GM23338 (cell line): ENCODE results near the gene SLC29A4. TPM values are rescaled to one million over a fixed set of nuclear protein-coding genes. Genes with fewer than 3 reads are reported as not detected.

ENCODE experiments used
- ATAC-seq: fragments of 200-7000 bp; cut with Tn5 transposase; 3 replicates; pipeline ENCODE4 v1.9.1; 2020
- DNase-seq: peaks from one replicate; pipeline ENCODE4 v3.0.0-alpha.2; 2015; ENCODE audit warnings: low spot score
- H2AFZ ChIP-seq: fragments of 200-600 bp; sonication (generic); 2 replicates; pipeline ENCODE4 v1.8.0; 2016; ENCODE audit warnings: antibody characterized with exemption, mild to moderate bottlenecking, moderate library complexity
- H3F3A ChIP-seq: fragments of 200-600 bp; sonication (generic); replicated peaks from 2 replicates; pipeline ENCODE4 v1.8.0; 2017; ENCODE audit warnings: antibody characterized with exemption, mixed run types, low read depth
- H3K27ac ChIP-seq: fragments of 200-600 bp; sonication (generic); 2 replicates; pipeline ENCODE4 v1.6.1; 2016; ENCODE audit warnings: low read depth
- H3K27me3 ChIP-seq: fragments of 200-600 bp; sonication (generic); 2 replicates; pipeline ENCODE4 v1.8.0; 2016; ENCODE audit warnings: mild to moderate bottlenecking, mixed run types, moderate library complexity; ENCODE audit not compliant: insufficient read depth
- H3K36me3 ChIP-seq: fragments of 200-600 bp; sonication (generic); 2 replicates; pipeline ENCODE4 v1.8.0; 2016; ENCODE audit warnings: mild to moderate bottlenecking; ENCODE audit not compliant: insufficient read depth
- H3K4me1 ChIP-seq: fragments of 200-600 bp; sonication (generic); 2 replicates; pipeline ENCODE4 v1.8.0; 2016; ENCODE audit warnings: mild to moderate bottlenecking, moderate library complexity; ENCODE audit not compliant: insufficient read depth
- H3K4me2 ChIP-seq: fragments of 200-600 bp; sonication (generic); 2 replicates; pipeline ENCODE4 v1.7.1; 2017; ENCODE audit warnings: mixed run types
- H3K4me3 ChIP-seq: fragments of 200-600 bp; sonication (generic); 2 replicates; pipeline ENCODE4 v1.6.1; 2016; ENCODE audit warnings: mixed run types
- H3K79me2 ChIP-seq: fragments of 200-600 bp; sonication (generic); replicated peaks from 2 replicates; pipeline ENCODE4 v1.8.0; 2017; ENCODE audit warnings: mild to moderate bottlenecking; ENCODE audit not compliant: insufficient read depth
- H3K9me2 ChIP-seq: fragments of 200-600 bp; sonication (generic); 2 replicates; pipeline ENCODE4 v1.8.0; 2017; ENCODE audit not compliant: insufficient read depth
- H4K20me1 ChIP-seq: fragments of 200-600 bp; sonication (generic); replicated peaks from 2 replicates; pipeline ENCODE4 v1.8.0; 2017; ENCODE audit warnings: mild to moderate bottlenecking; ENCODE audit not compliant: insufficient read depth
- H3K27ac Mint-ChIP-seq: 2 replicates; pipeline ENCODE4 v1.8.0; 2020; ENCODE audit warnings: inconsistent platforms, mild to moderate bottlenecking, moderate library complexity, mixed read lengths
- H3K27me3 Mint-ChIP-seq: 3 replicates; pipeline ENCODE4 v1.8.0; 2022; ENCODE audit warnings: low read depth, mild to moderate bottlenecking, moderate library complexity, mixed read lengths, inconsistent platforms; ENCODE audit not compliant: insufficient read depth, poor library complexity
- H3K36me3 Mint-ChIP-seq: 3 replicates; pipeline ENCODE4 v1.8.0; 2021; ENCODE audit warnings: low read depth, mild to moderate bottlenecking, inconsistent platforms, moderate library complexity, mixed read lengths
- H3K4me1 Mint-ChIP-seq: 3 replicates; pipeline ENCODE4 v1.8.0; 2020; ENCODE audit warnings: mild to moderate bottlenecking, inconsistent platforms, mixed read lengths
- H3K4me3 Mint-ChIP-seq: 3 replicates; pipeline ENCODE4 v1.8.0; 2021; ENCODE audit warnings: moderate library complexity, mild to moderate bottlenecking, inconsistent platforms, mixed read lengths
- H3K9me3 Mint-ChIP-seq: 3 replicates; pipeline ENCODE4 v1.8.0; 2020; ENCODE audit warnings: moderate library complexity, mild to moderate bottlenecking, inconsistent platforms, mixed read lengths
- CREB1 ChIP-seq: fragments of 250-450 bp; sonication (Bioruptor Pico); IDR thresholded peaks from 2 replicates; pipeline ENCODE4 v1.5.0; 2020; ENCODE audit warnings: low read depth, mild to moderate bottlenecking, moderate library complexity
- ETS1 ChIP-seq: IDR thresholded peaks from 2 replicates; pipeline ENCODE4 v1.6.1; 2016; ENCODE audit warnings: antibody characterized with exemption
- EZH2 ChIP-seq: fragments of 200-600 bp; sonication (generic); IDR thresholded peaks from one replicate; pipeline ENCODE4 v1.8.0; 2017; ENCODE audit warnings: antibody characterized with exemption, mild to moderate bottlenecking, low read depth; ENCODE audit not compliant: unreplicated experiment
- EZH2phosphoT487 ChIP-seq: fragments of 200-600 bp; sonication (generic); IDR thresholded peaks from one replicate; pipeline ENCODE4 v1.8.1; 2018; ENCODE audit warnings: antibody characterized with exemption; ENCODE audit not compliant: unreplicated experiment
- JUNB ChIP-seq: IDR thresholded peaks from one replicate; pipeline ENCODE4 v1.6.1; 2016; ENCODE audit warnings: antibody characterized with exemption; ENCODE audit not compliant: unreplicated experiment
- POLR2AphosphoS5 ChIP-seq: IDR thresholded peaks from 2 replicates; pipeline ENCODE4 v1.6.1; 2016; ENCODE audit warnings: antibody characterized with exemption, low read depth
- REST ChIP-seq: IDR thresholded peaks from one replicate; pipeline ENCODE4 v1.6.1; 2018; ENCODE audit warnings: antibody characterized with exemption; ENCODE audit not compliant: unreplicated experiment
- STAT1 ChIP-seq: IDR thresholded peaks from one replicate; pipeline ENCODE4 v1.6.1; 2016; ENCODE audit warnings: antibody characterized with exemption; ENCODE audit not compliant: unreplicated experiment
- ZNF114 ChIP-seq: fragments of 250-450 bp; sonication (Bioruptor Pico); IDR thresholded peaks from 2 replicates; pipeline ENCODE4 v1.5.0; 2020; ENCODE audit warnings: mild to moderate bottlenecking, moderate library complexity
- ZNF462 ChIP-seq: fragments of 250-450 bp; sonication (Bioruptor Pico); IDR thresholded peaks from 2 replicates; pipeline ENCODE4 v1.5.0; 2020; ENCODE audit warnings: mild to moderate bottlenecking, moderate library complexity
- polyA plus RNA-seq: library from polyadenylated mRNA; unstranded; fragments of >200 nt; fragmentation: Nextera tagmentation; extraction: Ambion mirVana; gene quantifications from 2 replicates; pipeline ENCODE4 v1.2.1, GENCODE V29; 2016
- total RNA-seq: library from RNA; depleted of rRNA; stranded (reverse); fragments of >200 nt; shearing (Covaris generic); gene quantifications from 2 replicates; pipeline ENCODE4 v1.2.3, GENCODE V29; 2014

Gene SLC29A4
- total and polyA plus RNA-seq, 2 experiments from 2014 or later = 4.8 to 8.1 TPM

- H3K79me2 ChIP-seq = no peaks in the 10 kb centered on the region
- no peaks in the 10 kb centered on the region for H3K4me1 ChIP-seq
- 0 out of 2 replicates have a peak, but pooled peaks cover 4% of the 10 kb centered on the region for H3K27me3 ChIP-seq
- no peak overlapping the region for H3K27ac Mint-ChIP-seq
- H3K4me2 ChIP-seq = peak overlapping the region; percentile 77
- no peak overlapping the region for H3K27ac ChIP-seq
- H3K4me3 ChIP-seq = peak overlapping the region; percentile 51
- peaks cover 2% of the 10 kb centered on the region; the same call in 1 of the 3 replicates for H3K9me3 Mint-ChIP-seq
- ATAC-seq (peak; percentile 83), DNase-seq (peak; percentile 87)
- TF ChIP-seq ZNF114 = no peak
- TF ChIP-seq POLR2AphosphoS5 = 0 out of 2 replicates have a peak, but pooled peaks have one; percentile 23
- no peak for TF ChIP-seq EZH2phosphoT487
- no peaks in the 10 kb centered on the region for H4K20me1 ChIP-seq
- H3K36me3 ChIP-seq = no peaks in the 10 kb centered on the region
- no peaks in the 10 kb centered on the region for H3F3A ChIP-seq
- peak overlapping the region; percentile 83 for H3K4me3 Mint-ChIP-seq
- 0 out of 2 replicates have a peak overlapping the region, but pooled peaks have one; percentile 32 for H2AFZ ChIP-seq
- peaks cover 17% of the 10 kb centered on the region for H3K36me3 Mint-ChIP-seq
- no peaks in the 10 kb centered on the region for H3K9me2 ChIP-seq
- H3K27me3 Mint-ChIP-seq = peaks cover 26% of the 10 kb centered on the region
- peaks cover 11% of the 10 kb centered on the region for H3K4me1 Mint-ChIP-seq
Observed at GRCh38 chr7:5296611-5297226, 14.0 kb downstream of the SLC29A4 start.

GRCh38 chr7:5300366-5300765 is 17.6 kb downstream of the SLC29A4 start:
- no peaks in the 10 kb centered on the region for H3K36me3 ChIP-seq
- H2AFZ ChIP-seq = no peak overlapping the region
- no peak overlapping the region for H3K4me3 ChIP-seq
- Mint-ChIP-seq H3K27me3 (peaks cover 29% of the 10 kb centered on the region), H3K36me3 (peaks cover under 1% of the 10 kb centered on the region; the same call in 2 of the 3 replicates), H3K4me1 (peaks cover 7% of the 10 kb centered on the region), H3K9me3 (no peaks in the 10 kb centered on the region), H3K4me3 (no peak overlapping the region), H3K27ac (no peak overlapping the region)
- H3K27ac ChIP-seq = no peak overlapping the region
- H3F3A ChIP-seq = no peaks in the 10 kb centered on the region
- H3K4me2 ChIP-seq = no peak overlapping the region
- no peaks in the 10 kb centered on the region for H3K9me2 ChIP-seq
- DNase-seq (no peak), ATAC-seq (no peak)
- H3K27me3 ChIP-seq = 0 out of 2 replicates have a peak, but pooled peaks cover 4% of the 10 kb centered on the region
- H3K79me2 ChIP-seq = no peaks in the 10 kb centered on the region
- no peaks in the 10 kb centered on the region for H4K20me1 ChIP-seq
- no peaks in the 10 kb centered on the region for H3K4me1 ChIP-seq
- no peak for TF ChIP-seq JUNB
- TF ChIP-seq STAT1 = no peak
- no peak for TF ChIP-seq REST
- TF ChIP-seq ETS1 = no peak
- TF ChIP-seq CREB1 (CRISPR knock-in tag) = no peak
- TF ChIP-seq EZH2 = no peak
- no peak for TF ChIP-seq ZNF114
- no peak for TF ChIP-seq ZNF462
- no peak for TF ChIP-seq POLR2AphosphoS5
- TF ChIP-seq EZH2phosphoT487 = no peak
